Astrocyte of the spinal cord (primary cell): ENCODE measurements around the gene EEF1AKMT2.
"Not testable (repeated sequence)": the region's sequence is repeated elsewhere in the genome, so short reads cannot be mapped to it uniquely, and the experiment has no call there.

ENCODE experiments used
- DNase-seq: peaks from one replicate; pipeline ENCODE4 v3.0.0; 2011; ENCODE audit warnings: low read depth, low spot score
- H3K4me3 ChIP-seq: 2 replicates; pipeline ENCODE4 v1.5.1; 2011; ENCODE audit warnings: low read depth, mild to moderate bottlenecking, low read length, moderate library complexity
- CTCF ChIP-seq: IDR thresholded peaks from 2 replicates; pipeline ENCODE4 v1.5.1; 2012; ENCODE audit warnings: low read depth, mild to moderate bottlenecking, low read length, inconsistent platforms
- in situ Hi-C: cut with HindIII; loops from 2 replicates; pipeline ENCODE4 v1.10.0; 2017; ENCODE audit warnings: low sequenced_read_pairs

EEF1AKMT2 gene

GRCh38 chr10:124799211-124799610, 7.5 kb upstream of the EEF1AKMT2 start:
- in situ Hi-C loops: no loop called here

GRCh38 chr10:124798781-124799180, 7.1 kb upstream of the EEF1AKMT2 start:
- in situ Hi-C loops: no loop called here
- TF ChIP-seq CTCF: no peak
- no peak for DNase-seq
- H3K4me3 ChIP-seq: no peak overlapping the region

More at GRCh38 chr10:124799211-124799610, 7.5 kb upstream of the EEF1AKMT2 start:
- TF ChIP-seq CTCF: no peak
- no peak for DNase-seq
- H3K4me3 ChIP-seq: no peak overlapping the region

- TF ChIP-seq CTCF: no peak
- no peak overlapping the region for H3K4me3 ChIP-seq
- in situ Hi-C loops: no loop called here
- no peak for DNase-seq
These were observed 6.7 kb upstream of the EEF1AKMT2 start for GRCh38 chr10:124798364-124798763.

GRCh38 chr10:124792998-124793352, 1.3 kb upstream of the EEF1AKMT2 start:
- in situ Hi-C loops: no loop called here
- H3K4me3 ChIP-seq: no peak overlapping the region
- DNase-seq: no peak
- TF ChIP-seq CTCF: no peak

GRCh38 chr10:124782900-124783299, 8.8 kb downstream of the EEF1AKMT2 start:
- H3K4me3 ChIP-seq, in situ Hi-C loops, DNase-seq: not testable (repeated sequence)

GRCh38 chr10:124768791-124769190, 22.9 kb downstream of the EEF1AKMT2 start:
- DNase-seq: no peak
- H3K4me3 ChIP-seq: no peak overlapping the region
- no peak for TF ChIP-seq CTCF
- in situ Hi-C loops: no loop called here

- H3K4me3 ChIP-seq: no peak overlapping the region
- in situ Hi-C loops: no loop called here
- no peak for DNase-seq
- TF ChIP-seq CTCF: no peak
These were observed 26.4 kb downstream of the EEF1AKMT2 start for GRCh38 chr10:124765256-124765655.
